Ishikawa (cell line): ENCODE results near the gene CASD1.

Experiments used
- CEBPB ChIP-seq: IDR thresholded peaks from 2 replicates; pipeline ENCODE4 v1.6.1; 2012
- EP300 ChIP-seq: IDR thresholded peaks from 2 replicates; pipeline ENCODE4 v1.6.1; 2012; ENCODE audit warnings: borderline replicate concordance
- FOXM1 ChIP-seq: IDR thresholded peaks from 2 replicates; pipeline ENCODE4 v1.6.1; 2012; ENCODE audit warnings: low read depth, borderline replicate concordance
- NFIC ChIP-seq: IDR thresholded peaks from 2 replicates; pipeline ENCODE4 v1.6.1; 2012
- RAD21 ChIP-seq: IDR thresholded peaks from 2 replicates; pipeline ENCODE4 v1.6.1; 2012; ENCODE audit warnings: low read depth
- REST ChIP-seq: IDR thresholded peaks from 2 replicates; pipeline ENCODE4 v1.6.1; 2012; ENCODE audit warnings: low read depth, mild to moderate bottlenecking
- TAF1 ChIP-seq: IDR thresholded peaks from 2 replicates; pipeline ENCODE4 v1.6.1; 2012; ENCODE audit warnings: low read depth, mild to moderate bottlenecking
- TCF12 ChIP-seq: IDR thresholded peaks from 2 replicates; pipeline ENCODE4 v1.6.1; 2012; ENCODE audit warnings: low read depth
- YY1 ChIP-seq: IDR thresholded peaks from 2 replicates; pipeline ENCODE4 v1.6.1; 2012; ENCODE audit warnings: low read depth
- TF ChIP-seq, protein P1 (sequence below): IDR thresholded peaks from 2 replicates; pipeline ENCODE4 v1.6.1; 2012

- TF ChIP-seq EP300 (no peak), TCF12 (no peak), RAD21 (no peak), REST (no peak), CEBPB (no peak), YY1 (no peak), TAF1 (no peak), FOXM1 (no peak), NFIC (no peak)
- TF ChIP-seq, protein P1, sequence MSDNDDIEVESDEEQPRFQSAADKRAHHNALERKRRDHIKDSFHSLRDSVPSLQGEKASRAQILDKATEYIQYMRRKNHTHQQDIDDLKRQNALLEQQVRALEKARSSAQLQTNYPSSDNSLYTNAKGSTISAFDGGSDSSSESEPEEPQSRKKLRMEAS = no peak
Measured at GRCh38 chr7:94514140-94514889, 4.7 kb downstream of the CASD1 start.
